OCI-LY7 (cell line): ENCODE data around the gene GNG11. TPM values are rescaled to one million over a fixed set of nuclear protein-coding genes. Genes with fewer than 3 reads are reported as not detected.

Source experiments
- BruUV-seq: library from RNA; stranded (reverse); fragments of 400-500 nt; replicated peaks from 2 replicates; lab custom pipeline; 2021; lab: Mats Ljungman, UMichigan
- CTCF ChIA-PET: fragments of 300-600 bp; sonication (Branson Sonifier 250); formaldehyde crosslinking; loops from one replicate; lab custom pipeline; 2022; ENCODE audit warnings: antibody characterized with exemption; ENCODE audit not compliant: unreplicated experiment; lab: Charles Lee
- POLR2A ChIA-PET: fragments of 300-600 bp; sonication (Branson Sonifier 250); formaldehyde crosslinking; loops from one replicate; lab custom pipeline; 2022; ENCODE audit warnings: antibody characterized with exemption; lab: Charles Lee
- DNase-seq: peaks from one replicate; pipeline ENCODE4 v3.0.0-alpha.2; 2015; ENCODE audit warnings: low spot score
- H2AFZ ChIP-seq: fragments of 200-600 bp; sonication (generic), shearing (Covaris generic); 2 replicates; pipeline ENCODE4 v1.6.1; 2014; ENCODE audit warnings: mild to moderate bottlenecking, antibody characterized with exemption, low read length, moderate library complexity
- H3K27ac ChIP-seq: fragments of 200-600 bp; sonication (generic); 2 replicates; pipeline ENCODE4 v1.5.1; 2014; ENCODE audit warnings: mixed run types, low read depth, mild to moderate bottlenecking, moderate library complexity, low read length, inconsistent platforms; ENCODE audit not compliant: poor library complexity, severe bottlenecking
- H3K36me3 ChIP-seq: fragments of 200-600 bp; sonication (generic); 2 replicates; pipeline ENCODE4 v1.6.1; 2014; ENCODE audit warnings: mild to moderate bottlenecking, antibody characterized with exemption, low read length, moderate library complexity, mixed read lengths; ENCODE audit not compliant: insufficient read depth
- H3K4me1 ChIP-seq: fragments of 200-600 bp; sonication (generic); 2 replicates; pipeline ENCODE4 v1.5.1; 2014; ENCODE audit warnings: mild to moderate bottlenecking, low read length; ENCODE audit not compliant: insufficient read depth, poor library complexity, severe bottlenecking
- H3K4me2 ChIP-seq: fragments of 200-600 bp; sonication (generic); 2 replicates; pipeline ENCODE4 v1.6.1; 2014; ENCODE audit warnings: mild to moderate bottlenecking, low read length
- H3K4me3 ChIP-seq: fragments of 200-600 bp; sonication (generic); 2 replicates; pipeline ENCODE4 v1.5.1; 2014; ENCODE audit warnings: mild to moderate bottlenecking, low read depth, low read length; ENCODE audit not compliant: poor library complexity, severe bottlenecking
- H3K79me2 ChIP-seq: fragments of 200-600 bp; sonication (generic); 2 replicates; pipeline ENCODE4 v1.6.1; 2016; ENCODE audit warnings: low read depth, mild to moderate bottlenecking, low read length, moderate library complexity, mixed read lengths; ENCODE audit not compliant: insufficient read depth
- H3K9me2 ChIP-seq: fragments of 200-600 bp; sonication (generic); 2 replicates; pipeline ENCODE4 v1.6.1; 2016; ENCODE audit warnings: mild to moderate bottlenecking, low read length, mixed read lengths; ENCODE audit not compliant: insufficient read depth
- H3K9me3 ChIP-seq: fragments of 200-600 bp; sonication (generic); 2 replicates; pipeline ENCODE4 v1.6.1; 2014; ENCODE audit warnings: mild to moderate bottlenecking, mixed run types, low read length, mixed read lengths
- H4K20me1 ChIP-seq: fragments of 200-600 bp; sonication (generic); 2 replicates; pipeline ENCODE4 v1.6.1; 2014; ENCODE audit warnings: mild to moderate bottlenecking, antibody characterized with exemption, low read length, moderate library complexity, mixed read lengths; ENCODE audit not compliant: insufficient read depth
- EZH2phosphoT487 ChIP-seq: fragments of 200-600 bp; sonication (generic); IDR thresholded peaks from 2 replicates; pipeline ENCODE4 v1.6.1; 2018; ENCODE audit warnings: low read depth, borderline replicate concordance, mild to moderate bottlenecking, mixed run types, antibody characterized with exemption, low read length, moderate library complexity, mixed read lengths
- intact Hi-C: fragments of 100-400 bp; cut with micrococcal nuclease; formaldehyde crosslinking; loops from one replicate; pipeline ENCODE4 v1.10.0; 2022; ENCODE audit not compliant: unreplicated experiment
- total RNA-seq, 2 experiments: library from RNA; depleted of rRNA in 1 of 2; stranded (reverse); fragments of >200 nt in 1 of 2; shearing (Covaris generic) in 1 of 2; gene quantifications; 2 replicates each; pipeline ENCODE4 v1.2.3, GENCODE V29; 2014 to 2022
- TF ChIP-seq, protein P1 (sequence below): fragments of 200-600 bp; sonication (generic); conservative IDR thresholded peaks from 2 replicates; pipeline ENCODE4 v1.5.1; 2014; ENCODE audit warnings: mild to moderate bottlenecking, antibody characterized with exemption, low read length, moderate library complexity, mixed read lengths

Gene GNG11
- total RNA-seq, 2 experiments from 2014 or later = 0.82 to 1.2 TPM

DNA sequence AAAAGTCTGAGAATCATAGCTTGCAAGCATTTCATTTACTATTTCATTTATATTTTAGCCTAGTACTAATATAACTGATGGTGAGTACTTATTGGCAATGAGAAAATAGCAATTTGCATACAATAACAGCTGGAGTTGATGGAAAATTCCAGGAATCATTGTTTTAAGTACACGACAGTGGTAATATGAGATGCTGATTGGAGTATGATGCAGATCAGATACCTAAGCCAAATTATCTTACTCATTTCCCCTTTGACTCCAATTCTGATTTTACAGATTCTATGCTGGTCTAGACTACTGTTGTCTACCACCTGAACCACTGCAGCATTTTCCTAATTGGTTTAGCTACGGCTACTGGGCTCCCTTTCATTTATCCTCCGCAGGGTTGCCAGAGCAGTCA lies 36.7 kb downstream of the GNG11 start:
- no peak overlapping the region for H3K27ac ChIP-seq
- H3K79me2 ChIP-seq = no peaks in the 10 kb centered on the region
- no peak overlapping the region for H3K4me3 ChIP-seq
- H4K20me1 ChIP-seq = no peaks in the 10 kb centered on the region
- peaks cover 7% of the 10 kb centered on the region for H3K4me1 ChIP-seq
- TF ChIP-seq, protein P1, sequence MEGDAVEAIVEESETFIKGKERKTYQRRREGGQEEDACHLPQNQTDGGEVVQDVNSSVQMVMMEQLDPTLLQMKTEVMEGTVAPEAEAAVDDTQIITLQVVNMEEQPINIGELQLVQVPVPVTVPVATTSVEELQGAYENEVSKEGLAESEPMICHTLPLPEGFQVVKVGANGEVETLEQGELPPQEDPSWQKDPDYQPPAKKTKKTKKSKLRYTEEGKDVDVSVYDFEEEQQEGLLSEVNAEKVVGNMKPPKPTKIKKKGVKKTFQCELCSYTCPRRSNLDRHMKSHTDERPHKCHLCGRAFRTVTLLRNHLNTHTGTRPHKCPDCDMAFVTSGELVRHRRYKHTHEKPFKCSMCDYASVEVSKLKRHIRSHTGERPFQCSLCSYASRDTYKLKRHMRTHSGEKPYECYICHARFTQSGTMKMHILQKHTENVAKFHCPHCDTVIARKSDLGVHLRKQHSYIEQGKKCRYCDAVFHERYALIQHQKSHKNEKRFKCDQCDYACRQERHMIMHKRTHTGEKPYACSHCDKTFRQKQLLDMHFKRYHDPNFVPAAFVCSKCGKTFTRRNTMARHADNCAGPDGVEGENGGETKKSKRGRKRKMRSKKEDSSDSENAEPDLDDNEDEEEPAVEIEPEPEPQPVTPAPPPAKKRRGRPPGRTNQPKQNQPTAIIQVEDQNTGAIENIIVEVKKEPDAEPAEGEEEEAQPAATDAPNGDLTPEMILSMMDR = no peak
- no peak for TF ChIP-seq EZH2phosphoT487
- no peak for DNase-seq
- H3K9me2 ChIP-seq = peaks cover 3% of the 10 kb centered on the region; the same call in 1 of the 2 replicates
- ChIA-PET CTCF (no interaction called here), POLR2A (interaction anchor here (0.6 kb wide), 1 partner anchor 126 kb away, joined by 3 read pairs; no protein-coding TSS in a partner anchor)
- H3K4me2 ChIP-seq = no peak overlapping the region
- no peaks in the 10 kb centered on the region for H3K36me3 ChIP-seq
- H2AFZ ChIP-seq = no peak overlapping the region
- intact Hi-C loops = no loop called here
- BruUV-seq = no TSS peak
- no peaks in the 10 kb centered on the region for H3K9me3 ChIP-seq

DNA sequence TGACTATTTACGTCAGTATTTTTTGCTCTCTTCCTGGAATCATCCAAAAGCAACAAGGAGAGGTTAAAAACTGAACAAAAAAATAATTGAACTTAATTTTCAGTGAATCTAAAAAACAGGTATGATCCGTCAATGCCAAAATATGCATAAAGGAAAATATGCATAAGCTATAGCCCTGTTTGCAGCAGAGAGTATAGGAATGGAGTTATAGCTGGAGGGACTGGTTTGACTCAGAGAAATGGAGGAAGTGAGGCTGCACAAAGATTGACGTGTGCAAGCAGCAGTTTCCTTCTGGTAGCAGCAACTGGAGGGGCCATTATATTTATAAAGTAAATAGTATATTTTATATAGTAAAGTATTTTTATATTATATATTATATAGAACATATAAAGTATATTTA lies 37.1 kb downstream of the GNG11 start:
- DNase-seq = no peak
- no peaks in the 10 kb centered on the region for H4K20me1 ChIP-seq
- H2AFZ ChIP-seq = no peak overlapping the region
- H3K4me2 ChIP-seq = no peak overlapping the region
- H3K79me2 ChIP-seq = no peaks in the 10 kb centered on the region
- no peak overlapping the region for H3K27ac ChIP-seq
- ChIA-PET POLR2A (interaction anchor here (0.6 kb wide), 2 partner anchors 24 to 125 kb away, joined by 3 read pairs; no protein-coding TSS in a partner anchor), CTCF (no interaction called here)
- H3K9me3 ChIP-seq = no peaks in the 10 kb centered on the region
- peaks cover 3% of the 10 kb centered on the region; the same call in 1 of the 2 replicates for H3K9me2 ChIP-seq
- no peak overlapping the region for H3K4me3 ChIP-seq
- no peaks in the 10 kb centered on the region for H3K36me3 ChIP-seq
- no TSS peak for BruUV-seq
- TF ChIP-seq EZH2phosphoT487 = no peak
- H3K4me1 ChIP-seq = peaks cover 7% of the 10 kb centered on the region
- intact Hi-C loops = no loop called here

DNA sequence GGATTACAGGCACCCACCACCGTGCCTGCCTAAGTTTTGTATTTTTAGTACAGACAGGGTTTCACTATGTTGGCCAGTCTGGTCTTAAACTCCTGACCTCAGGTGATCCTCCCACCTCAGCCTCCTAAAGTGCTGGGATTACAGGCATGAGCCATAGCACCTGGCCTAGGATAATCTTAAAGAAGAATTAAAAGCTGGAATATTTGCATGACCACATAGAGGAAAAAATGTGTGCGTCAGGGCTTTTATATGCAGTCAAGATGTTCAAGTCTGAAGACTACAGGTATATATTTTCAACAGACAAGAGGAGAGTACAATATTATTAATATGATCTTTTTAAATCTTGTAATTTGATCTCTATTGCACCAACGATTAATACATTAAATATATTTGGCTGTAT lies 39.5 kb downstream of the GNG11 start:
- CTCF ChIA-PET = no interaction called here
- POLR2A ChIA-PET = interaction anchor here (0.7 to 1.4 kb wide), 3 partner anchors 17 to 339 kb away, joined by 3 to 4 read pairs (median 3); no protein-coding TSS in a partner anchor
- no peak overlapping the region for H3K4me2 ChIP-seq
- no TSS peak for BruUV-seq
- TF ChIP-seq, protein P1 = no peak
- TF ChIP-seq EZH2phosphoT487 = no peak
- H3K9me2 ChIP-seq = no peaks in the 10 kb centered on the region
- no peak for DNase-seq
- no peaks in the 10 kb centered on the region for H3K4me1 ChIP-seq
- H3K9me3 ChIP-seq = no peaks in the 10 kb centered on the region
- no peak overlapping the region for H3K27ac ChIP-seq
- H3K4me3 ChIP-seq = no peak overlapping the region
- H3K36me3 ChIP-seq = no peaks in the 10 kb centered on the region
- no peak overlapping the region for H2AFZ ChIP-seq
- no peaks in the 10 kb centered on the region for H4K20me1 ChIP-seq
- intact Hi-C loops = no loop called here
- H3K79me2 ChIP-seq = no peaks in the 10 kb centered on the region
